Esophagus squamous epithelium (tissue), 5 donors: ENCODE results near the gene IFT122. TPM values are rescaled to one million over a fixed set of nuclear protein-coding genes. Genes with fewer than 3 reads are reported as not detected.

Experiments used
- DNase-seq: peaks from one replicate; lab custom pipeline; 2025; lab: John Stamatoyannopoulos, UW
- H3K27ac ChIP-seq, 4 donors: fragments of 200-600 bp; sonication (generic); one replicate each; pipeline ENCODE4 v1.5.1; 2016 to 2019; ENCODE audit warnings: mild to moderate bottlenecking in 1 of 4
- H3K27me3 ChIP-seq, 4 donors: fragments of 200-600 bp; sonication (generic); 1 replicate in 3 of 4; 2 replicates in 1 of 4; pipeline versions ENCODE4 v1.5.1 to v1.6.0; 2017 to 2021; ENCODE audit warnings: antibody characterized with exemption in 1 of 4
- H3K36me3 ChIP-seq, 3 donors: fragments of 200-600 bp; sonication (generic); one replicate each; pipeline ENCODE4 v1.5.1; 2016 to 2019
- H3K4me1 ChIP-seq, 3 donors: fragments of 200-600 bp; sonication (generic); one replicate each; pipeline ENCODE4 v1.5.1; 2017 to 2019
- H3K4me3 ChIP-seq, 4 donors: fragments of 200-600 bp; sonication (generic); 1 replicate in 3 of 4; 2 replicates in 1 of 4; pipeline ENCODE4 v1.5.1; 2016 to 2019; ENCODE audit warnings: mild to moderate bottlenecking in 2 of 4, moderate library complexity in 1 of 4
- H3K9me3 ChIP-seq, 3 donors: fragments of 200-600 bp; sonication (generic); one replicate each; pipeline ENCODE4 v1.5.1; 2016 to 2019
- CTCF ChIP-seq, 6 experiments: fragments of 450-650 bp in 4 of 6; fragments of 200-600 bp in 2 of 6; sonication (generic) in 2 of 6; IDR thresholded peaks; one replicate each; pipeline ENCODE4 v1.5.1; 2016 to 2019; ENCODE audit warnings: antibody characterized with exemption in 6 of 6, mild to moderate bottlenecking in 4 of 6, moderate library complexity in 4 of 6
- POLR2A ChIP-seq, 4 donors: fragments of 450-650 bp; IDR thresholded peaks; one replicate each; pipeline ENCODE4 v1.6.1; 2017; ENCODE audit warnings: antibody characterized with exemption in 4 of 4, mild to moderate bottlenecking in 4 of 4, moderate library complexity in 3 of 4
- WGBS, 2 donors: methylation state at CpG; one replicate each; pipeline ENCODE4 v1.1.5; 2018; 5-methylcytosine and 5-hydroxymethylcytosine counted together
- intact Hi-C: fragments of 100-400 bp; cut with DNase I; formaldehyde crosslinking; loops from one replicate; pipeline ENCODE4 v1.15.0; 2022
- total RNA-seq, 4 donors: library from RNA; depleted of rRNA; stranded (reverse); fragments of >200 nt; gene quantifications; one replicate each; pipeline ENCODE4 v1.1.0, GENCODE V29; 2016
- donor health status: DM: yes; HTN: yes; CAD: no.

Gene IFT122
- total RNA-seq, 4 donors from 2014 or later, result 6.0 to 26.5 (median 11.5) TPM

GRCh38 chr3:129558772-129559564, 118.9 kb downstream of the IFT122 start:
- 60 to 78% methylated on average over 2 to 3 of the region's 11 CpGs for WGBS, 2 donors
- H3K4me3 ChIP-seq, result no peak overlapping the region
- intact Hi-C loops, result no loop called here
- DNase-seq, result no peak
- H3K36me3 ChIP-seq, result peaks cover 0 to 62% (median 0%) of the 10 kb centered on the region in 3 donors
- H3K27me3 ChIP-seq, result no peaks in the 10 kb centered on the region
- no peak for TF ChIP-seq CTCF (IDR thresholded peaks at IDR 0.05)
- TF ChIP-seq POLR2A (IDR thresholded peaks at IDR 0.05), result no peak
- peaks cover 14 to 90% (median 42%) of the 10 kb centered on the region in 3 donors for H3K4me1 ChIP-seq
- no peaks in the 10 kb centered on the region for H3K9me3 ChIP-seq
- H3K27ac ChIP-seq, result peak overlapping the region in 3 of 4 donors; percentile 82 to 86 (median 85)

- no peaks in the 10 kb centered on the region for H3K9me3 ChIP-seq
These were observed 119.6 kb downstream of the IFT122 start for GRCh38 chr3:129559565-129560079.

GRCh38 chr3:129560269-129560787, 120.3 kb downstream of the IFT122 start:
- no peak for TF ChIP-seq POLR2A (IDR thresholded peaks at IDR 0.05)
- TF ChIP-seq CTCF (IDR thresholded peaks at IDR 0.05), result no peak
- Histone ChIP-seq H3K4me1 (peaks cover 19 to 90% (median 36%) of the 10 kb centered on the region in 3 donors), H3K36me3 (peaks cover 0 to 75% (median 0%) of the 10 kb centered on the region in 3 donors), H3K27ac (peak overlapping the region; percentile 61 to 86 (median 84)), H3K4me3 (no peak overlapping the region), H3K9me3 (no peaks in the 10 kb centered on the region), H3K27me3 (no peaks in the 10 kb centered on the region)
- DNase-seq, result no peak
- intact Hi-C loops, result no loop called here
- 0% methylated on average over 1 to 3 of the region's 16 CpGs for WGBS, 2 donors

More at GRCh38 chr3:129559565-129560079, 119.6 kb downstream of the IFT122 start:
- Histone ChIP-seq H3K36me3 (peaks cover 0 to 68% (median 0%) of the 10 kb centered on the region in 3 donors), H3K4me1 (peaks cover 19 to 90% (median 38%) of the 10 kb centered on the region in 3 donors), H3K27me3 (no peaks in the 10 kb centered on the region), H3K4me3 (no peak overlapping the region), H3K27ac (peak overlapping the region in 3 of 4 donors; percentile 82 to 86 (median 85))
- no peak for DNase-seq
- intact Hi-C loops, result no loop called here
- TF ChIP-seq POLR2A (IDR thresholded peaks at IDR 0.05), result no peak
- WGBS, 2 donors, result 83 to 89% methylated on average over 11 to 12 of the region's 20 CpGs

- DNase-seq, result peak; percentile 2
- Histone ChIP-seq H3K4me1 (peaks cover 19 to 86% (median 38%) of the 10 kb centered on the region in 3 donors), H3K27me3 (no peaks in the 10 kb centered on the region), H3K4me3 (peak overlapping the region in 1 of 4 donors; percentile 28), H3K36me3 (peaks cover 0 to 77% (median 0%) of the 10 kb centered on the region in 3 donors), H3K9me3 (no peaks in the 10 kb centered on the region), H3K27ac (peak overlapping the region; percentile 61 to 86 (median 84))
- 40 to 44% methylated on average over 8 to 11 of the region's 18 CpGs for WGBS, 2 donors
- intact Hi-C loops, result no loop called here
- TF ChIP-seq CTCF (IDR thresholded peaks at IDR 0.05), result no peak
- TF ChIP-seq POLR2A (IDR thresholded peaks at IDR 0.05), result no peak
These were observed 121.0 kb downstream of the IFT122 start for GRCh38 chr3:129560911-129561594.

GRCh38 chr3:129561619-129562248, 121.7 kb downstream of the IFT122 start:
- peaks cover 0 to 77% (median 0%) of the 10 kb centered on the region in 3 donors for H3K36me3 ChIP-seq
- peak overlapping the region in 3 of 4 donors; percentile 82 to 86 (median 85) for H3K27ac ChIP-seq
- no peak overlapping the region for H3K4me3 ChIP-seq
- TF ChIP-seq CTCF (IDR thresholded peaks at IDR 0.05) (no peak), POLR2A (IDR thresholded peaks at IDR 0.05) (no peak)
- no peaks in the 10 kb centered on the region for H3K9me3 ChIP-seq
- no peak for DNase-seq
- no peaks in the 10 kb centered on the region for H3K27me3 ChIP-seq
- peaks cover 19 to 84% (median 38%) of the 10 kb centered on the region in 3 donors for H3K4me1 ChIP-seq
- 84 to 94% methylated on average over 3 to 6 of the region's 18 CpGs for WGBS, 2 donors
- intact Hi-C loops, result no loop called here
